ENCODE results near the gene FER1L5. TPM values are rescaled to one million over a fixed set of nuclear protein-coding genes. Genes with fewer than 3 reads are reported as not detected.

FER1L5 gene
- total and polyA plus RNA-seq, 2 donors (not counting 3 experiments of a cell fraction or from before 2014, with no cell fraction given): not detected

DNA sequence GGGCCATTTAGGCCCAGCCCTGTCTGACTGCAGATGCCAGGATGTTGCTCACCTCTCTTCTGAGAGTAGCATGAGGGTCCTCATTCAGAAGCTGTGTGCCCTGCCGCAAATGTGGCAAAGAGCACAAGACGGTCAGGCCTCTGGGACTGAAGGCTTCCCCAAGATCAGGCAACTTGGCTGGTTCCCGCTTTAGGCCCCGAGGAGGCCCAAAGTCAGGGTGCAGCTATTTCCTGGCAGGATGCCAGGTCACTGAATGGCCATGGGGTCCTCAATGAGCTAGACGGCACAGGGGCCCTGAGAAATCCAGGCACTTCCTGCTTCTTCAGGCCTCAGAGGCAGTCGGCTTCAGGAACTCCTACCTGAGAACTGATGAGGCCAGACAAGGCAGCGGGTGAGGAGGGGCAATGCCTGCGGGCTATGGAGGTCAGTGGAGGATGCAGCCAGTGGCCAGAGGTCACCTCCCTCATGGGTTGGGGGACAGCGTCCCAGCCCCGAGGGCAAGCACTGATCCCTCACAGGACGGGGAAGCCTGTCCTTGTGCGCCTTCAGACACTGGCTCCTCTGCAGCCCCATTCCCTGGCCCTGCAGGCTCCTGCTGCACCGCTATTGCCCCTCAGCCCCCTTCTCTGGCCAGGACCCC lies 52.4 kb downstream of the FER1L5 start:
- CTCF ChIA-PET: no interaction called here
- H3K9me3 ChIP-seq (replicated peaks; ENCODE audit: control insufficient read depth, insufficient read depth, low read length): no peaks in the 10 kb centered on the region
- H4K20me1 ChIP-seq (replicated peaks; ENCODE audit: control insufficient read depth, extremely low read depth, insufficient read depth, low read length): no peaks in the 10 kb centered on the region
- DNase-seq (ENCODE audit: low read depth, low spot score): no peak
- H3K4me3 ChIP-seq (replicated peaks in 1 of 3; ENCODE audit: insufficient read depth in 1 of 3, low read depth in 1 of 3, low read length in 3 of 3): no peak overlapping the region
- H3K27ac ChIP-seq (ENCODE audit: insufficient read depth, low read depth, low read length): no peak overlapping the region
- FAIRE-seq: no peak
- BruUV-seq (replicated peaks): no TSS peak
- H3K4me2 ChIP-seq (ENCODE audit: insufficient read depth, low read length): no peak overlapping the region
- no peak overlapping the region for H3K9ac ChIP-seq (replicated peaks; ENCODE audit: extremely low read depth, insufficient read depth, low read length)
- no peaks in the 10 kb centered on the region for H3K36me3 ChIP-seq (ENCODE audit: control insufficient read depth in 2 of 2, extremely low read depth in 1 of 2, insufficient read depth in 2 of 2, low read length in 2 of 2)
- POLR2A ChIA-PET: no interaction called here
- intact Hi-C loops (cut with micrococcal nuclease): no loop called here
- no peaks in the 10 kb centered on the region for H3K27me3 ChIP-seq (ENCODE audit: control insufficient read depth in 2 of 2, insufficient read depth in 2 of 2, low read length in 2 of 2)
- no peak for TF ChIP-seq EZH2 (IDR thresholded peaks at IDR 0.05; ENCODE audit: borderline replicate concordance, low read depth, low read length, severe bottlenecking)
- TF ChIP-seq, protein P1, sequence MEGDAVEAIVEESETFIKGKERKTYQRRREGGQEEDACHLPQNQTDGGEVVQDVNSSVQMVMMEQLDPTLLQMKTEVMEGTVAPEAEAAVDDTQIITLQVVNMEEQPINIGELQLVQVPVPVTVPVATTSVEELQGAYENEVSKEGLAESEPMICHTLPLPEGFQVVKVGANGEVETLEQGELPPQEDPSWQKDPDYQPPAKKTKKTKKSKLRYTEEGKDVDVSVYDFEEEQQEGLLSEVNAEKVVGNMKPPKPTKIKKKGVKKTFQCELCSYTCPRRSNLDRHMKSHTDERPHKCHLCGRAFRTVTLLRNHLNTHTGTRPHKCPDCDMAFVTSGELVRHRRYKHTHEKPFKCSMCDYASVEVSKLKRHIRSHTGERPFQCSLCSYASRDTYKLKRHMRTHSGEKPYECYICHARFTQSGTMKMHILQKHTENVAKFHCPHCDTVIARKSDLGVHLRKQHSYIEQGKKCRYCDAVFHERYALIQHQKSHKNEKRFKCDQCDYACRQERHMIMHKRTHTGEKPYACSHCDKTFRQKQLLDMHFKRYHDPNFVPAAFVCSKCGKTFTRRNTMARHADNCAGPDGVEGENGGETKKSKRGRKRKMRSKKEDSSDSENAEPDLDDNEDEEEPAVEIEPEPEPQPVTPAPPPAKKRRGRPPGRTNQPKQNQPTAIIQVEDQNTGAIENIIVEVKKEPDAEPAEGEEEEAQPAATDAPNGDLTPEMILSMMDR (IDR thresholded peaks at IDR 0.05; ENCODE audit: extremely low read depth in 1 of 2, insufficient read depth in 1 of 2, low read depth in 1 of 2, low read length in 2 of 2): no peak
- no peak for TF ChIP-seq MYC (IDR thresholded peaks at IDR 0.05; ENCODE audit: low read depth, low read length)
- no peak for TF ChIP-seq FOS (IDR thresholded peaks at IDR 0.05; ENCODE audit: borderline replicate concordance, insufficient read depth, low read length)
- no peaks in the 10 kb centered on the region for H3K9me1 ChIP-seq (replicated peaks; ENCODE audit: control insufficient read depth, extremely low read depth, insufficient read depth, low read length)
- no peak overlapping the region for H2AFZ ChIP-seq (ENCODE audit: low read depth, low read length)
- no peaks in the 10 kb centered on the region for H3K4me1 ChIP-seq (ENCODE audit: control insufficient read depth, extremely low read depth, insufficient read depth, low read length)
- dilution Hi-C loops (cut with MboI; ENCODE audit: extremely low pct_ligation_motif_present, low sequenced_read_pairs): no loop called here
- no peaks in the 10 kb centered on the region for H3K79me2 ChIP-seq (ENCODE audit: control insufficient read depth, insufficient read depth, low read length)

DNA sequence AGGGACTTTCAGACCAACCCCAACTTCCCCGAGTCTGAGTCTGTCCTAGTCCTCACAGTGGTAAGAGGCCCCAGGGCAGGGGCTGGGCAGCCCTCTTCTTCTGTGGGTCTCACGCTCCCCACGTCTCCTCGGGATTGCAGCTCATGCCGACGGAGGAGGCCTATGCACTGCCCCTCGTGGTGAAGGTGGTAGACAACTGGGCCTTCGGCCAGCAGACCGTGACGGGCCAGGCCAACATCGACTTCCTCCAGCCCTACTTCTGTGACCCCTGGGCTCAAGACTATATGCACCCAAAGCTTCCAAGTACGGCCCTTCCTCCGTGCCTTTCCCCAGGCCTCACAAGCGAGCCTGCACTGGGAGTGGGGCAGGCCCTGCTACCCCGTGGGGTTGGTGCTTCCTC lies 53.0 kb downstream of the FER1L5 start:
- H2AFZ ChIP-seq (ENCODE audit: low read depth, low read length): no peak overlapping the region
- CTCF ChIA-PET: no interaction called here
- H3K9me3 ChIP-seq (replicated peaks; ENCODE audit: control insufficient read depth, insufficient read depth, low read length): no peaks in the 10 kb centered on the region
- FAIRE-seq: no peak
- H4K20me1 ChIP-seq (replicated peaks; ENCODE audit: control insufficient read depth, extremely low read depth, insufficient read depth, low read length): no peaks in the 10 kb centered on the region
- no peak overlapping the region for H3K4me3 ChIP-seq (replicated peaks in 1 of 3; ENCODE audit: insufficient read depth in 1 of 3, low read depth in 1 of 3, low read length in 3 of 3)
- DNase-seq (ENCODE audit: low read depth, low spot score): no peak
- intact Hi-C loops (cut with micrococcal nuclease) (no loop called here), dilution Hi-C loops (cut with MboI; ENCODE audit: extremely low pct_ligation_motif_present, low sequenced_read_pairs) (no loop called here)
- POLR2A ChIA-PET: no interaction called here
- H3K9ac ChIP-seq (replicated peaks; ENCODE audit: extremely low read depth, insufficient read depth, low read length): no peak overlapping the region
- no peaks in the 10 kb centered on the region for H3K4me1 ChIP-seq (ENCODE audit: control insufficient read depth, extremely low read depth, insufficient read depth, low read length)
- no peak for TF ChIP-seq POLR2A (IDR thresholded peaks at IDR 0.05; ENCODE audit: low read depth, low read length)
- TF ChIP-seq, protein P2, sequence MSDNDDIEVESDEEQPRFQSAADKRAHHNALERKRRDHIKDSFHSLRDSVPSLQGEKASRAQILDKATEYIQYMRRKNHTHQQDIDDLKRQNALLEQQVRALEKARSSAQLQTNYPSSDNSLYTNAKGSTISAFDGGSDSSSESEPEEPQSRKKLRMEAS (IDR thresholded peaks at IDR 0.05; ENCODE audit: insufficient read depth, insufficient read length): no peak
- no peak for TF ChIP-seq MYC (IDR thresholded peaks at IDR 0.05; ENCODE audit: low read depth, low read length)
- TF ChIP-seq EZH2 (IDR thresholded peaks at IDR 0.05; ENCODE audit: borderline replicate concordance, low read depth, low read length, severe bottlenecking): no peak
- no peak for TF ChIP-seq FOS (IDR thresholded peaks at IDR 0.05; ENCODE audit: borderline replicate concordance, insufficient read depth, low read length)
- no peak for TF ChIP-seq POLR2AphosphoS5 (IDR thresholded peaks at IDR 0.05; ENCODE audit: insufficient read depth, low read depth, low read length)
- H3K27ac ChIP-seq (ENCODE audit: insufficient read depth, low read depth, low read length): no peak overlapping the region
- no peaks in the 10 kb centered on the region for H3K79me2 ChIP-seq (ENCODE audit: control insufficient read depth, insufficient read depth, low read length)
- no peak overlapping the region for H3K4me2 ChIP-seq (ENCODE audit: insufficient read depth, low read length)
- no peaks in the 10 kb centered on the region for H3K27me3 ChIP-seq (ENCODE audit: control insufficient read depth in 2 of 2, insufficient read depth in 2 of 2, low read length in 2 of 2)
- no TSS peak for BruUV-seq (replicated peaks)
- no peaks in the 10 kb centered on the region for H3K36me3 ChIP-seq (ENCODE audit: control insufficient read depth in 2 of 2, extremely low read depth in 1 of 2, insufficient read depth in 2 of 2, low read length in 2 of 2)
- H3K9me1 ChIP-seq (replicated peaks; ENCODE audit: control insufficient read depth, extremely low read depth, insufficient read depth, low read length): no peaks in the 10 kb centered on the region

Data from endothelial cell of umbilical vein (primary cell).